ENCODE results near the gene ZSCAN20.

DNA sequence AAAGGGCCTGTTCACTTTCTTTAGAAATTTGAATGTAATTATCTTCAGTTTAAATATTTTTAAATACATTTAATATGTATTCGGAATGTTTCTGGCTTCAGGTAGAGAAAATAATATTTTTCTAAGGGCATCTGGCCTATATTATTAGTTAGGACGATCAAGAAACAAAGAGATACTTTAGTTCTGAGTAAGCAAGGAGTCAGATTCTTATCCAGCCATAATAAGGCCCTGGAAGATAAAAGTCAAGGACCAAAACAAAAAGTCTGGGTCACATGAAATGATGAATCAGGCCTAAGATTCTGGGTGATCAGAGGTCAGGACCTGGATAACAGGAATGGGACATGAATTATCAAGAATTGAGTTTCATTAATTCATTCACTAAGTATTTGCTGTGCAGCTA lies 47.8 kb upstream of the ZSCAN20 start:
- no peak for TF ChIP-seq YY1 (IDR thresholded peaks at IDR 0.05; ENCODE audit: insufficient read depth, insufficient read length)
- no peak for TF ChIP-seq ZNF274 (IDR thresholded peaks at IDR 0.05; ENCODE audit: low read depth, low read length)

All from NT2/D1 (cell line).